HCT116 (cell line): ENCODE measurements around the gene TNPO2. TPM values are rescaled to one million over a fixed set of nuclear protein-coding genes. Genes with fewer than 3 reads are reported as not detected.
A peak's percentile ranks its signal among the peaks of the same experiment; 100 is the strongest.

ENCODE experiments used
- ATAC-seq: fragments of 200-7000 bp; cut with Tn5 transposase; 2 replicates; pipeline ENCODE4 v1.9.1; 2020; ENCODE audit warnings: mild to moderate bottlenecking, moderate library complexity
- BruUV-seq: library from RNA; stranded (reverse); fragments of 400-500 nt; replicated peaks from 2 replicates; lab custom pipeline; 2021; lab: Mats Ljungman, UMichigan
- CTCF ChIA-PET: fragments of 300-600 bp; sonication (Branson Sonifier 250); formaldehyde crosslinking; loops from one replicate; lab custom pipeline; 2021; ENCODE audit warnings: antibody characterized with exemption; lab: Charles Lee
- POLR2A ChIA-PET: fragments of 300-600, 350-600 bp; sonication (Branson Sonifier 250); formaldehyde crosslinking; loops from one replicate; lab custom pipeline; 2021; ENCODE audit warnings: antibody characterized with exemption; lab: Charles Lee
- RAD21 ChIA-PET, 2 experiments: fragments of 300-600 bp; sonication (Branson Sonifier 250); formaldehyde crosslinking; loops; one replicate each; lab custom pipeline; 2023; ENCODE audit warnings: low total read pairs in 2 of 2; ENCODE audit not compliant: uncharacterized antibody in 2 of 2, unreplicated experiment in 2 of 2, low non-redundant PET in 1 of 2; lab: Charles Lee
- DNase-seq: peaks from one replicate; pipeline ENCODE4 v3.0.0-alpha.2; 2010; ENCODE audit warnings: low read depth, low spot score
- H2AFZ ChIP-seq: fragments of 200-600 bp; shearing (Covaris generic), sonication (generic); 2 replicates; pipeline ENCODE4 v1.6.1; 2017; ENCODE audit warnings: low read depth, mixed run types, mixed read lengths, antibody characterized with exemption, low read length; ENCODE audit not compliant: poor library complexity, severe bottlenecking
- H3K27ac ChIP-seq: 2 replicates; pipeline ENCODE4 v1.5.1; 2012; ENCODE audit warnings: low read depth, low read length
- H3K27me3 ChIP-seq: fragments of 200-600 bp; sonication (generic); 2 replicates; pipeline ENCODE4 v1.6.1; 2016; ENCODE audit warnings: mixed run types, low read length, mixed read lengths; ENCODE audit not compliant: insufficient read depth
- H3K36me3 ChIP-seq, 2 experiments: fragments of 200-500 bp in 1 of 2; fragments of 200-600 bp in 1 of 2; sonication (Bioruptor generic) in 1 of 2; sonication (generic) in 1 of 2; 2 replicates each; pipeline versions ENCODE4 v1.5.1 to v1.6.1; 2014 to 2016; ENCODE audit warnings: low read length in 2 of 2, inconsistent platforms in 1 of 2, mixed read lengths in 1 of 2, mixed run types in 1 of 2; ENCODE audit not compliant: insufficient read depth in 2 of 2, control insufficient read depth in 1 of 2
- H3K4me1 ChIP-seq, 2 experiments: fragments of 200-600 bp in 1 of 2; sonication (generic) in 1 of 2; 2 replicates each; pipeline versions ENCODE4 v1.5.1 to v1.6.1; 2012 to 2017; ENCODE audit warnings: low read length in 2 of 2, inconsistent platforms in 1 of 2, mild to moderate bottlenecking in 1 of 2, mixed read lengths in 1 of 2, mixed run types in 1 of 2, moderate library complexity in 1 of 2; ENCODE audit not compliant: insufficient read depth in 2 of 2, control insufficient read depth in 1 of 2
- H3K4me2 ChIP-seq: fragments of 200-600 bp; sonication (generic); 2 replicates; pipeline ENCODE4 v1.6.1; 2017; ENCODE audit warnings: mixed run types, low read length, mixed read lengths
- H3K4me3 ChIP-seq, 2 experiments: fragments of 200-600 bp in 1 of 2; sonication (generic) in 1 of 2; replicated peaks in 1 of 2; 2 replicates each; pipeline ENCODE4 v1.5.1; 2011 to 2016; ENCODE audit warnings: low read length in 2 of 2, control low read depth in 1 of 2, low read depth in 1 of 2, mild to moderate bottlenecking in 1 of 2, mixed read lengths in 1 of 2, mixed run types in 1 of 2
- H3K79me2 ChIP-seq: fragments of 200-600 bp; sonication (generic); 2 replicates; pipeline ENCODE4 v1.6.1; 2017; ENCODE audit warnings: mild to moderate bottlenecking, mixed run types, low read length, moderate library complexity, mixed read lengths; ENCODE audit not compliant: insufficient read depth
- H3K9ac ChIP-seq: fragments of 200-600 bp; sonication (generic); 2 replicates; pipeline ENCODE4 v1.6.1; 2016; ENCODE audit warnings: low read length, mixed read lengths
- H3K9me2 ChIP-seq: fragments of 200-600 bp; sonication (generic), shearing (Covaris generic); 2 replicates; pipeline ENCODE4 v1.6.1; 2017; ENCODE audit warnings: mixed run types, mild to moderate bottlenecking, moderate library complexity; ENCODE audit not compliant: insufficient read depth
- H3K9me3 ChIP-seq, 2 experiments: fragments of 200-500 bp in 1 of 2; fragments of 200-600 bp in 1 of 2; sonication (Bioruptor generic) in 1 of 2; sonication (generic) in 1 of 2; 2 replicates each; pipeline ENCODE4 v1.6.1; 2014 to 2017; ENCODE audit warnings: low read length in 2 of 2, mixed read lengths in 2 of 2, inconsistent platforms in 1 of 2, low read depth in 1 of 2, mild to moderate bottlenecking in 1 of 2, mixed run types in 1 of 2, moderate library complexity in 1 of 2; ENCODE audit not compliant: control insufficient read depth in 1 of 2, insufficient read depth in 1 of 2
- H4K20me1 ChIP-seq: fragments of 200-600 bp; sonication (generic), shearing (Covaris generic); 2 replicates; pipeline ENCODE4 v1.6.1; 2017; ENCODE audit warnings: mixed run types, mild to moderate bottlenecking, moderate library complexity; ENCODE audit not compliant: insufficient read depth
- CBX3 ChIP-seq: IDR thresholded peaks from 2 replicates; pipeline ENCODE4 v1.6.1; 2012; ENCODE audit warnings: low read depth
- EGR1 ChIP-seq: IDR thresholded peaks from 2 replicates; pipeline ENCODE4 v1.6.1; 2012; ENCODE audit warnings: low read depth
- ELF1 ChIP-seq: IDR thresholded peaks from 2 replicates; pipeline ENCODE4 v1.6.1; 2012; ENCODE audit warnings: low read depth, borderline replicate concordance
- FOSL1 ChIP-seq: IDR thresholded peaks from 2 replicates; pipeline ENCODE4 v1.6.1; 2012; ENCODE audit warnings: low read depth
- JUND ChIP-seq: IDR thresholded peaks from 2 replicates; pipeline ENCODE4 v1.6.1; 2012
- RAD21 ChIP-seq: IDR thresholded peaks from 2 replicates; pipeline ENCODE4 v1.6.1; 2012; ENCODE audit warnings: low read depth, mild to moderate bottlenecking
- SIN3A ChIP-seq: IDR thresholded peaks from 2 replicates; pipeline ENCODE4 v1.6.1; 2012; ENCODE audit warnings: low read depth
- ZFX ChIP-seq: fragments of 450-650 bp; IDR thresholded peaks from 2 replicates; pipeline ENCODE4 v1.6.1; 2017
- ZNF274 ChIP-seq: fragments of 200-500 bp; sonication (Bioruptor generic); IDR thresholded peaks from 2 replicates; pipeline ENCODE4 v1.6.1; 2014; ENCODE audit warnings: mild to moderate bottlenecking, low read depth, low read length, inconsistent platforms
- intact Hi-C: fragments of 100-400 bp; cut with micrococcal nuclease; formaldehyde crosslinking; loops from 2 replicates; pipeline ENCODE4 v1.10.0; 2022
- total RNA-seq: library from RNA; stranded (reverse); gene quantifications from one replicate; pipeline ENCODE4 v1.2.1, GENCODE V29; 2021; ENCODE audit not compliant: unreplicated experiment
- TF ChIP-seq, protein P1 (sequence below): IDR thresholded peaks from 2 replicates; pipeline ENCODE4 v1.6.1; 2012
- TF ChIP-seq, protein P2 (sequence below), 3 experiments: fragments of 200-600 bp in 1 of 3; sonication (generic) in 1 of 3; IDR thresholded peaks in 2 of 3; conservative IDR thresholded peaks in 1 of 3; 2 replicates each; pipeline ENCODE4 v1.5.1; 2012 to 2017; ENCODE audit warnings: low read depth in 2 of 3, low read length in 2 of 3, antibody characterized with exemption in 1 of 3, borderline replicate concordance in 1 of 3, control low read depth in 1 of 3, mild to moderate bottlenecking in 1 of 3, mixed read lengths in 1 of 3, mixed run types in 1 of 3, moderate library complexity in 1 of 3; ENCODE audit not compliant: insufficient read depth in 1 of 3
- TF ChIP-seq, protein P3 (sequence below): IDR thresholded peaks from 2 replicates; pipeline ENCODE4 v1.6.1; 2012; ENCODE audit warnings: low read depth

The TNPO2 gene
- total RNA-seq, 1 experiment from 2014 or later, result 81.8 TPM

DNA sequence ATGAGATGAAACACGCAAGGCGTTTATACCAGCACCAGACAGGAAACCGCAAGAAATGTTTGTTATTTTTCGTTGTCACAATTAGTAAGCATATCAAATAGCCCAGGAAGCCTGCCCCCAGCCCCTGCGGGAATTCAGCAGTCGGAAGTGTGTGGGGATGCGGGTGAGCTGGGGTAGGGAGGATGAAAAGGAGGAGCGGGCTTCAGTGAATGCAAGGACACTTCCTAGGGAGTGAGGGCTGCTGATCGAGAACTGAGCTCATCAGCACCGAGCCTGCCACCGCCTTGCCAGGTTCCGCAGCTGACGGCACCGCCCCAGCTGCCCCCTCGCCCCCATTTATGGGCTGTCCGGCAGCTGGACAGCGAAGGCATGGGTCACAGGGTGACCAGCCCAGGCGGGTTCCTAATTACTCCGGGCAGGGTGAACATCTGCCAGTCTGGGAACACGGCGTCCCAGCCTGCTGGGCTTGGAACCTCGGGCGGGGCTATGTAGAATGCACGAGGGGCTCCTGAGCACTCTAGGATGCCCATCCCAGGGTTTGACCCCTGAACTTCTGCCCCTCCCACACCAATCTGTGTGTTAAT is 26.3 kb upstream of the TNPO2 start:
- no peaks in the 10 kb centered on the region for H4K20me1 ChIP-seq
- no TSS peak for BruUV-seq
- no peak overlapping the region for H3K4me2 ChIP-seq
- H3K4me3 ChIP-seq, result no peak overlapping the region
- no peaks in the 10 kb centered on the region for H3K79me2 ChIP-seq
- intact Hi-C loops, result no loop called here
- peaks cover 3 to 22% of the 10 kb centered on the region in 2 experiments; a peak in 3 of 4 replicates for H3K36me3 ChIP-seq
- DNase-seq (no peak), ATAC-seq (no peak)
- H2AFZ ChIP-seq, result no peak overlapping the region
- TF ChIP-seq EGR1, result no peak
- no peak for TF ChIP-seq JUND
- TF ChIP-seq FOSL1, result no peak
- no peak for TF ChIP-seq CBX3
- TF ChIP-seq, protein P1, sequence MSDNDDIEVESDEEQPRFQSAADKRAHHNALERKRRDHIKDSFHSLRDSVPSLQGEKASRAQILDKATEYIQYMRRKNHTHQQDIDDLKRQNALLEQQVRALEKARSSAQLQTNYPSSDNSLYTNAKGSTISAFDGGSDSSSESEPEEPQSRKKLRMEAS, result no peak
- no peaks in the 10 kb centered on the region for H3K27me3 ChIP-seq
- RAD21 ChIA-PET, result no interaction called here
- POLR2A ChIA-PET, result no interaction called here
- H3K9me2 ChIP-seq, result no peaks in the 10 kb centered on the region
- no peak overlapping the region for H3K9ac ChIP-seq
- CTCF ChIA-PET, result no interaction called here
- no peaks in the 10 kb centered on the region for H3K4me1 ChIP-seq
- no peaks in the 10 kb centered on the region for H3K9me3 ChIP-seq
- H3K27ac ChIP-seq, result no peak overlapping the region

DNA sequence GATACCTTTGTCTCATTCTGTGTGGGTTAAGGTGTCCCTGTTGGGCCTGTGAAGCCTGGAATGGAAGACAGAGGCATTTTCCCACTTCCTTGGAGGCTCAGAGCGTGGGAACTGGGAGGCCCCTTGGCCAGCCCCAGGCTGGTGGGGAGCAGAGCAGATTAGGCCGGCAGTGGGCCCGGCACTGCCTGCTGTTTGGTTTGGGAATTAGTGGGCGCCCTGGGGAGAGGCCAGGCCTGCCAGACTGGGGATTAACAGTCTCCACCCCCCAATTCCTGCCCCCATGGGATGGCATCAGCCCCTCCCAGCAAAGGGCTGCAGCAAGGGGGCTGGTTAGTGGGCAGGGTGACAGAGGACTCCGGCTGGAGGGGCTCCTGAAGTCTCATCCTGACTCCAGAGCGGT is 24.8 kb upstream of the TNPO2 start:
- ChIA-PET CTCF (interaction anchor here (1.4 kb wide), 1 partner anchor 8 kb away, joined by 3 read pairs; no protein-coding TSS in a partner anchor), POLR2A (no interaction called here), RAD21 (no interaction called here)
- no peaks in the 10 kb centered on the region for H3K9me2 ChIP-seq
- no peak for DNase-seq
- intact Hi-C loops, result no loop called here
- H4K20me1 ChIP-seq, result no peaks in the 10 kb centered on the region
- H3K27ac ChIP-seq, result no peak overlapping the region
- H3K79me2 ChIP-seq, result no peaks in the 10 kb centered on the region
- peaks cover 3 to 22% of the 10 kb centered on the region in 2 experiments; a peak in 3 of 4 replicates for H3K36me3 ChIP-seq
- 0 out of 2 replicates have a peak, but pooled peaks have one; percentile 6 for ATAC-seq
- H3K4me1 ChIP-seq, result no peaks in the 10 kb centered on the region; a peak in 1 of 4 replicates
- no peak overlapping the region for H3K4me3 ChIP-seq
- no peaks in the 10 kb centered on the region for H3K9me3 ChIP-seq
- TF ChIP-seq RAD21 (no peak), SIN3A (no peak), ELF1 (no peak), ZFX (no peak), ZNF274 (no peak)
- TF ChIP-seq, protein P2, sequence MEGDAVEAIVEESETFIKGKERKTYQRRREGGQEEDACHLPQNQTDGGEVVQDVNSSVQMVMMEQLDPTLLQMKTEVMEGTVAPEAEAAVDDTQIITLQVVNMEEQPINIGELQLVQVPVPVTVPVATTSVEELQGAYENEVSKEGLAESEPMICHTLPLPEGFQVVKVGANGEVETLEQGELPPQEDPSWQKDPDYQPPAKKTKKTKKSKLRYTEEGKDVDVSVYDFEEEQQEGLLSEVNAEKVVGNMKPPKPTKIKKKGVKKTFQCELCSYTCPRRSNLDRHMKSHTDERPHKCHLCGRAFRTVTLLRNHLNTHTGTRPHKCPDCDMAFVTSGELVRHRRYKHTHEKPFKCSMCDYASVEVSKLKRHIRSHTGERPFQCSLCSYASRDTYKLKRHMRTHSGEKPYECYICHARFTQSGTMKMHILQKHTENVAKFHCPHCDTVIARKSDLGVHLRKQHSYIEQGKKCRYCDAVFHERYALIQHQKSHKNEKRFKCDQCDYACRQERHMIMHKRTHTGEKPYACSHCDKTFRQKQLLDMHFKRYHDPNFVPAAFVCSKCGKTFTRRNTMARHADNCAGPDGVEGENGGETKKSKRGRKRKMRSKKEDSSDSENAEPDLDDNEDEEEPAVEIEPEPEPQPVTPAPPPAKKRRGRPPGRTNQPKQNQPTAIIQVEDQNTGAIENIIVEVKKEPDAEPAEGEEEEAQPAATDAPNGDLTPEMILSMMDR (IDR thresholded peaks at IDR 0.05 in 2 of 3, conservative IDR thresholded peaks at IDR 0.05 in 1 of 3; ENCODE audit: borderline replicate concordance in 1 of 3, insufficient read depth in 1 of 3, low read depth in 2 of 3, low read length in 2 of 3), result no peak
- TF ChIP-seq, protein P3, sequence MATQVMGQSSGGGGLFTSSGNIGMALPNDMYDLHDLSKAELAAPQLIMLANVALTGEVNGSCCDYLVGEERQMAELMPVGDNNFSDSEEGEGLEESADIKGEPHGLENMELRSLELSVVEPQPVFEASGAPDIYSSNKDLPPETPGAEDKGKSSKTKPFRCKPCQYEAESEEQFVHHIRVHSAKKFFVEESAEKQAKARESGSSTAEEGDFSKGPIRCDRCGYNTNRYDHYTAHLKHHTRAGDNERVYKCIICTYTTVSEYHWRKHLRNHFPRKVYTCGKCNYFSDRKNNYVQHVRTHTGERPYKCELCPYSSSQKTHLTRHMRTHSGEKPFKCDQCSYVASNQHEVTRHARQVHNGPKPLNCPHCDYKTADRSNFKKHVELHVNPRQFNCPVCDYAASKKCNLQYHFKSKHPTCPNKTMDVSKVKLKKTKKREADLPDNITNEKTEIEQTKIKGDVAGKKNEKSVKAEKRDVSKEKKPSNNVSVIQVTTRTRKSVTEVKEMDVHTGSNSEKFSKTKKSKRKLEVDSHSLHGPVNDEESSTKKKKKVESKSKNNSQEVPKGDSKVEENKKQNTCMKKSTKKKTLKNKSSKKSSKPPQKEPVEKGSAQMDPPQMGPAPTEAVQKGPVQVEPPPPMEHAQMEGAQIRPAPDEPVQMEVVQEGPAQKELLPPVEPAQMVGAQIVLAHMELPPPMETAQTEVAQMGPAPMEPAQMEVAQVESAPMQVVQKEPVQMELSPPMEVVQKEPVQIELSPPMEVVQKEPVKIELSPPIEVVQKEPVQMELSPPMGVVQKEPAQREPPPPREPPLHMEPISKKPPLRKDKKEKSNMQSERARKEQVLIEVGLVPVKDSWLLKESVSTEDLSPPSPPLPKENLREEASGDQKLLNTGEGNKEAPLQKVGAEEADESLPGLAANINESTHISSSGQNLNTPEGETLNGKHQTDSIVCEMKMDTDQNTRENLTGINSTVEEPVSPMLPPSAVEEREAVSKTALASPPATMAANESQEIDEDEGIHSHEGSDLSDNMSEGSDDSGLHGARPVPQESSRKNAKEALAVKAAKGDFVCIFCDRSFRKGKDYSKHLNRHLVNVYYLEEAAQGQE, result no peak
- H3K4me2 ChIP-seq, result no peak overlapping the region
- no peak overlapping the region for H3K9ac ChIP-seq
- no TSS peak for BruUV-seq
- no peak overlapping the region for H2AFZ ChIP-seq
- H3K27me3 ChIP-seq, result no peaks in the 10 kb centered on the region
